ENCODE data around the gene LARP1.

LARP1 gene

GRCh38 chr5:154762700-154763099 lies 7.5 kb downstream of the LARP1 start:
- no peak for DNase-seq

- no peak for DNase-seq
Measured at GRCh38 chr5:154764967-154765366, 9.8 kb downstream of the LARP1 start.

- DNase-seq: no peak
Measured at GRCh38 chr5:154765396-154765925, 10.3 kb downstream of the LARP1 start.

- no peak for DNase-seq
Measured at GRCh38 chr5:154766558-154767281, 11.5 kb downstream of the LARP1 start.

GRCh38 chr5:154767576-154767975 lies 12.4 kb downstream of the LARP1 start:
- DNase-seq: no peak

- DNase-seq: no peak
Measured at GRCh38 chr5:154768207-154768606, 13.0 kb downstream of the LARP1 start.

GRCh38 chr5:154770111-154770510 lies 14.9 kb downstream of the LARP1 start:
- no peak for DNase-seq

- no peak for DNase-seq
Measured at GRCh38 chr5:154771383-154771901, 16.3 kb downstream of the LARP1 start.

- DNase-seq: no peak
Measured at GRCh38 chr5:154773326-154773725, 18.1 kb downstream of the LARP1 start.

- no peak for DNase-seq
Measured at GRCh38 chr5:154776167-154776566, 21.0 kb downstream of the LARP1 start.

GRCh38 chr5:154778534-154778933 lies 23.4 kb downstream of the LARP1 start:
- no peak for DNase-seq

- DNase-seq: no peak
Measured at GRCh38 chr5:154779105-154779504, 23.9 kb downstream of the LARP1 start.

- no peak for DNase-seq
Measured at GRCh38 chr5:154780128-154780527, 25.0 kb downstream of the LARP1 start.

- no peak for DNase-seq
Measured at GRCh38 chr5:154782326-154782725, 27.1 kb downstream of the LARP1 start.

- DNase-seq: no peak
Measured at GRCh38 chr5:154782812-154783592, 27.8 kb downstream of the LARP1 start.

- DNase-seq: no peak
Measured at GRCh38 chr5:154783774-154784460, 28.7 kb downstream of the LARP1 start.

GRCh38 chr5:154784856-154785255 lies 29.7 kb downstream of the LARP1 start:
- no peak for DNase-seq

GRCh38 chr5:154786414-154786813 lies 31.2 kb downstream of the LARP1 start:
- DNase-seq: no peak

GRCh38 chr5:154788212-154788611 lies 33.0 kb downstream of the LARP1 start:
- DNase-seq: no peak

- DNase-seq: no peak
Measured at GRCh38 chr5:154791535-154791934, 36.4 kb downstream of the LARP1 start.

GRCh38 chr5:154793599-154794524 lies 38.7 kb downstream of the LARP1 start:
- no peak for DNase-seq
